Gastrocnemius medialis (tissue), 4 donors: ENCODE results near the gene SMIM10L1.

Experiments
- CTCF ChIP-seq, 5 experiments: fragments of 450-650 bp in 3 of 5; fragments of 200-600 bp in 2 of 5; sonication (generic) in 2 of 5; IDR thresholded peaks in 4 of 5; conservative IDR thresholded peaks in 1 of 5; 1 replicate in 4 of 5; 2 replicates in 1 of 5; pipeline ENCODE4 v1.5.1; 2016 to 2019; ENCODE audit warnings: antibody characterized with exemption in 5 of 5, mild to moderate bottlenecking in 3 of 5, moderate library complexity in 3 of 5
- POLR2A ChIP-seq, 2 donors: fragments of 450-650 bp; IDR thresholded peaks; one replicate each; pipeline ENCODE4 v1.6.1; 2017; ENCODE audit warnings: antibody characterized with exemption in 2 of 2, mild to moderate bottlenecking in 2 of 2, moderate library complexity in 2 of 2

GRCh38 chr12:11133816-11134215, 37.2 kb upstream of the SMIM10L1 start:
- no peak for TF ChIP-seq POLR2A (IDR thresholded peaks at IDR 0.05)
- TF ChIP-seq CTCF (IDR thresholded peaks at IDR 0.05 in 4 of 5, conservative IDR thresholded peaks at IDR 0.05 in 1 of 5), result no peak
